ENCODE data around the gene POT1. TPM values are rescaled to one million over a fixed set of nuclear protein-coding genes. Genes with fewer than 3 reads are reported as not detected.
"Not testable (repeated sequence)": the region's sequence is repeated elsewhere in the genome, so short reads cannot be mapped to it uniquely, and the experiment has no call there.

The POT1 gene, protein sequence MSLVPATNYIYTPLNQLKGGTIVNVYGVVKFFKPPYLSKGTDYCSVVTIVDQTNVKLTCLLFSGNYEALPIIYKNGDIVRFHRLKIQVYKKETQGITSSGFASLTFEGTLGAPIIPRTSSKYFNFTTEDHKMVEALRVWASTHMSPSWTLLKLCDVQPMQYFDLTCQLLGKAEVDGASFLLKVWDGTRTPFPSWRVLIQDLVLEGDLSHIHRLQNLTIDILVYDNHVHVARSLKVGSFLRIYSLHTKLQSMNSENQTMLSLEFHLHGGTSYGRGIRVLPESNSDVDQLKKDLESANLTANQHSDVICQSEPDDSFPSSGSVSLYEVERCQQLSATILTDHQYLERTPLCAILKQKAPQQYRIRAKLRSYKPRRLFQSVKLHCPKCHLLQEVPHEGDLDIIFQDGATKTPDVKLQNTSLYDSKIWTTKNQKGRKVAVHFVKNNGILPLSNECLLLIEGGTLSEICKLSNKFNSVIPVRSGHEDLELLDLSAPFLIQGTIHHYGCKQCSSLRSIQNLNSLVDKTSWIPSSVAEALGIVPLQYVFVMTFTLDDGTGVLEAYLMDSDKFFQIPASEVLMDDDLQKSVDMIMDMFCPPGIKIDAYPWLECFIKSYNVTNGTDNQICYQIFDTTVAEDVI
- total RNA-seq (2014; rRNA removed) (18.7 and 20.2 TPM in 2 replicates), Bru-seq, nascent RNA (percentile 75 among the genes with signal in this experiment), BruChase-seq, experiment 1, labeled RNA remaining after a 6-hour chase (percentile 59 among the genes with signal in this experiment), BruChase-seq, experiment 2, labeled RNA remaining after a 2-hour chase (percentile 68 among the genes with signal in this experiment)
- long read RNA-seq, full-length matches to known transcripts, result 12 of 24 reads
- long read RNA-seq, partial matches to known transcripts, result 2 of 24 reads
- long read RNA-seq, other reads (novel, unspliced or antisense), result 10 of 24 reads

DNA sequence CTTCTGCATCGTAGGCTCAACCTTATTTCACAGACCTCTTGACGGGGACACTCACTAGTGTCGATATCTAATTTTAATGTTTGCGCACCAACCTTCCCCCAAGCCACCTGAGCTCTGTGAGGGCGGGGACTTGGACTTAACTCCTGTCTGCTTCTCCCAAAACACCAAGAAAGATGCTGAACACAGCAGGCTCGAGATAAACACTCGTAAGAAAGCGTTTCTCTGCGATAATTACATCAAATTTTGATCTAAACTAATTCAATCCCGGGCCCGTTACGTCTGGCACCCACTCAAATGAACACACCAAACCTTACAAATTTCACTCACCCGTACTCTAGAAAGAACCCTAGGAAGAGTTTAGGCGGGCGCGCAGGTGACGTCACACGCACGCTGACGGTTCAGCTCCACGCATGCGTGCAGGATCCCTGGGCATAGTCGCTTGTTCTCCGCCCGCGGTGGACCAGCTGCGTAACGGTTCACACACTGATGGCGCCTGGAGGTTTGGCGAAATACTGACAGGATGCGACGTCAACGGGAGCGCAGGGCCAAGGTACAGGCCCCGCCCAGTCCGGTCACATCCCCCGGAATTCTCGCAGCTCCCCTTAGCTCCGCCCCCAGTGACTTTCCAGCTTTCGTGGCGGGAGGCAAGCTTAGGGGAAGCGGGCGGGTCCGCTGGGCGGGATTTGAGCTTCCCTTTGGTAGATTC is at the start of gene POT1:
POT1 (minus strand) TSS at position 359 of the 706 bp plus-strand sequence. CDS start 32,652 bp downstream, outside the sequence.
- ATAC-seq (peak; percentile 98), DNase-seq (peak; percentile 97)
- Histone ChIP-seq H3K36me3 (ENCODE audit: low read depth, low read length) (no peaks in the 10 kb centered on the region), H3F3A (ENCODE audit: low read length, unreplicated experiment) (no peaks in the 10 kb centered on the region), H4K20me1 (ENCODE audit: low read length) (no peaks in the 10 kb centered on the region), H3K9me3 (ENCODE audit: low read length) (no peaks in the 10 kb centered on the region), H3K4me2 (ENCODE audit: low read length) (peak within 1 kb of the TSS; percentile 85), H3K9me2 (replicated peaks; ENCODE audit: low read length) (no peaks in the 10 kb centered on the region), H3K27ac (ENCODE audit: low read length) (peak within 1 kb of the TSS; percentile 50), H3K9ac (ENCODE audit: low read length) (peak within 1 kb of the TSS; percentile 88), H3K79me2 (ENCODE audit: low read length) (peaks cover 35% of the 10 kb centered on the region), H3K4me3 (ENCODE audit: low read length) (peak within 1 kb of the TSS; percentile 98), H3K4me1 (ENCODE audit: insufficient read depth, low read length) (peaks cover 8% of the 10 kb centered on the region), H2AFZ (ENCODE audit: low read length) (peak within 1 kb of the TSS; percentile 99), H3K27me3 (ENCODE audit: low read length) (no peaks in the 10 kb centered on the region)
- ChIA-PET POLR2A (ENCODE audit: unreplicated experiment) (no interaction called here), CTCF (interaction anchor here (0.6 kb wide), 1 partner anchor 105 kb away, joined by 4 read pairs; no protein-coding TSS in a partner anchor)
- TF ChIP-seq, protein P1, sequence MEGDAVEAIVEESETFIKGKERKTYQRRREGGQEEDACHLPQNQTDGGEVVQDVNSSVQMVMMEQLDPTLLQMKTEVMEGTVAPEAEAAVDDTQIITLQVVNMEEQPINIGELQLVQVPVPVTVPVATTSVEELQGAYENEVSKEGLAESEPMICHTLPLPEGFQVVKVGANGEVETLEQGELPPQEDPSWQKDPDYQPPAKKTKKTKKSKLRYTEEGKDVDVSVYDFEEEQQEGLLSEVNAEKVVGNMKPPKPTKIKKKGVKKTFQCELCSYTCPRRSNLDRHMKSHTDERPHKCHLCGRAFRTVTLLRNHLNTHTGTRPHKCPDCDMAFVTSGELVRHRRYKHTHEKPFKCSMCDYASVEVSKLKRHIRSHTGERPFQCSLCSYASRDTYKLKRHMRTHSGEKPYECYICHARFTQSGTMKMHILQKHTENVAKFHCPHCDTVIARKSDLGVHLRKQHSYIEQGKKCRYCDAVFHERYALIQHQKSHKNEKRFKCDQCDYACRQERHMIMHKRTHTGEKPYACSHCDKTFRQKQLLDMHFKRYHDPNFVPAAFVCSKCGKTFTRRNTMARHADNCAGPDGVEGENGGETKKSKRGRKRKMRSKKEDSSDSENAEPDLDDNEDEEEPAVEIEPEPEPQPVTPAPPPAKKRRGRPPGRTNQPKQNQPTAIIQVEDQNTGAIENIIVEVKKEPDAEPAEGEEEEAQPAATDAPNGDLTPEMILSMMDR (conservative IDR thresholded peaks at IDR 0.05; ENCODE audit: low read depth, low read length), result no peak
- no peak for TF ChIP-seq EZH2 (IDR thresholded peaks at IDR 0.05; ENCODE audit: low read length, unreplicated experiment)
- no peak for TF ChIP-seq EZH2phosphoT487 (IDR thresholded peaks at IDR 0.05; ENCODE audit: borderline replicate concordance, low read length)
- TSS peak; percentile 85 for BruUV-seq (replicated peaks)
- intact Hi-C loops (cut with micrococcal nuclease), result loop anchor here (5.0 kb wide), 1 partner anchor 72 kb away; no protein-coding TSS in a partner anchor

DNA sequence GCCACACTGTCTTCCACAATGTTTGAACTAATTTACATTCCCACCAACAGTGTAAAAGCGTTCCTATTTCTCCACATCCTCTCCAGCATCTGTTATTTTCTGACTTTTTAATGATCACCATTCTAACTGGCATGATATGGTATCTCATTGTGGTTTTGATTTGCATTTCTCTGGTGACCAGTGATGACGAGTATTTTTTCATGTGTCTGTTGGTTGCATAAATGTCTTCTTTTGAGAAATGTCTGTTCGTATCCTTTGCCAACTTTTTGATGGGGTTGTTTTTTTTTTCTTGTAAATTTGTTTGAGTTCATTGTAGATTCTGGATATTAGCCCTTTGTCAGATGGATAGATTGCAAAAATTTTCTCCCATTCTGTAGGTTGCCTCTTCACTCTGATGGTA is 45.5 kb upstream of the POT1 start:
- H3K4me1 ChIP-seq (ENCODE audit: insufficient read depth, low read length); intact Hi-C loops (cut with micrococcal nuclease); H3K9ac ChIP-seq (ENCODE audit: low read length); H2AFZ ChIP-seq (ENCODE audit: low read length); H3K9me2 ChIP-seq (replicated peaks; ENCODE audit: low read length); H3K36me3 ChIP-seq (ENCODE audit: low read depth, low read length); H3F3A ChIP-seq (ENCODE audit: low read length, unreplicated experiment); H3K79me2 ChIP-seq (ENCODE audit: low read length); H4K20me1 ChIP-seq (ENCODE audit: low read length); H3K27ac ChIP-seq (ENCODE audit: low read length); BruUV-seq (replicated peaks); H3K9me3 ChIP-seq (ENCODE audit: low read length); DNase-seq; CTCF ChIA-PET; ATAC-seq; H3K4me3 ChIP-seq (ENCODE audit: low read length); H3K27me3 ChIP-seq (ENCODE audit: low read length); POLR2A ChIA-PET (ENCODE audit: unreplicated experiment); H3K4me2 ChIP-seq (ENCODE audit: low read length): not testable (repeated sequence)

DNA sequence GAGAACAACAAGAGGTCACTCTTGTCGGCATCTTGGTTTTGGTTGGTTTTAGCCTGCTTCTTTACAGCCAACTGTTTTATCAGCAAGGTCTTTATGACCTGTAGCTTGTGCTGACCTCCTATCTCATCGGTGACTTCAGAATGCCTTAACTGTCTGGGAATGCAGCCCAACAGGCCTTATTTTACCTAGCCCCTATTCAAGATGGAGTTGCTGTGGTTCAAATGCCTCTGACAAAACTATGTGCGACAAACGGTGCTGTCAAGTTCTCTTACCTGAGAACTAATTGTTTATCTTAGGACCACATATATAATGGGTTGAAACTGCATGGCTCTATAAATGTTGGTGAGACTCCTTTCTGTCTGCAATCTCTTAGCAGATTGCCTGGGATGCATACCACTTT is 35.9 kb upstream of the POT1 start:
- Histone ChIP-seq H3K9ac (ENCODE audit: low read length) (no peak overlapping the region), H3K4me2 (ENCODE audit: low read length) (no peak overlapping the region), H2AFZ (ENCODE audit: low read length) (no peak overlapping the region), H3K36me3 (ENCODE audit: low read depth, low read length) (no peaks in the 10 kb centered on the region), H3K79me2 (ENCODE audit: low read length) (no peaks in the 10 kb centered on the region), H3K9me2 (replicated peaks; ENCODE audit: low read length) (no peaks in the 10 kb centered on the region), H3K27me3 (ENCODE audit: low read length) (no peaks in the 10 kb centered on the region), H3K27ac (ENCODE audit: low read length) (no peak overlapping the region), H4K20me1 (ENCODE audit: low read length) (no peaks in the 10 kb centered on the region), H3K9me3 (ENCODE audit: low read length) (no peaks in the 10 kb centered on the region), H3F3A (ENCODE audit: low read length, unreplicated experiment) (no peaks in the 10 kb centered on the region), H3K4me3 (ENCODE audit: low read length) (no peak overlapping the region), H3K4me1 (ENCODE audit: insufficient read depth, low read length) (no peaks in the 10 kb centered on the region)
- ATAC-seq (no peak), DNase-seq (no peak)
- TF ChIP-seq, protein P1 (conservative IDR thresholded peaks at IDR 0.05; ENCODE audit: low read depth, low read length), result no peak
- TF ChIP-seq EZH2 (IDR thresholded peaks at IDR 0.05; ENCODE audit: low read length, unreplicated experiment), result no peak
- no peak for TF ChIP-seq EZH2phosphoT487 (IDR thresholded peaks at IDR 0.05; ENCODE audit: borderline replicate concordance, low read length)
- no TSS peak for BruUV-seq (replicated peaks)
- intact Hi-C loops (cut with micrococcal nuclease), result no loop called here
- ChIA-PET CTCF (no interaction called here), POLR2A (ENCODE audit: unreplicated experiment) (no interaction called here)
